GM12878 (cell line): Measurements from ENCODE around the gene MXD4. TPM values are rescaled to one million over a fixed set of nuclear protein-coding genes. Genes with fewer than 3 reads are reported as not detected.

ENCODE experiments used
- ATAC-seq: fragments of 200-7000 bp; cut with Tn5 transposase; 3 replicates; pipeline ENCODE4 v1.9.1; 2020; ENCODE audit warnings: mild to moderate bottlenecking, moderate library complexity
- BruUV-seq: library from RNA; stranded (reverse); fragments of 400-500 nt; replicated peaks from 2 replicates; lab custom pipeline; 2021; lab: Mats Ljungman, UMichigan
- CTCF ChIA-PET: fragments of 300-600 bp; sonication (Branson Sonifier 250); formaldehyde crosslinking; extraction: SDS; loops from one replicate; lab custom pipeline; 2021; ENCODE audit warnings: inconsistent platforms; lab: Yijun Ruan, JAX
- POLR2A ChIA-PET: fragments of 350-600 bp; formaldehyde crosslinking; extraction: SDS; loops from one replicate; lab custom pipeline; 2021; ENCODE audit warnings: inconsistent platforms; lab: Charles Lee
- RAD21 ChIA-PET: fragments of 300-600 bp; sonication (Branson Sonifier 250); formaldehyde crosslinking; loops from one replicate; lab custom pipeline; 2023; ENCODE audit warnings: antibody characterized with exemption; ENCODE audit not compliant: unreplicated experiment; lab: Charles Lee
- SMC1A ChIA-PET: fragments of 300-600 bp; sonication (Branson Sonifier 250); formaldehyde crosslinking; loops from one replicate; lab custom pipeline; 2023; ENCODE audit not compliant: unreplicated experiment, uncharacterized antibody; lab: Charles Lee
- DNase-seq: peaks from one replicate; pipeline ENCODE4 v3.0.0-alpha.2; 2011; ENCODE audit warnings: low read depth, low spot score
- FAIRE-seq: peaks from 3 replicates; lab custom pipeline; 2011; peaks lifted over from hg19 to GRCh38; lab: Jason Lieb, UNC
- H2AFZ ChIP-seq: 2 replicates; pipeline ENCODE4 v1.6.0; 2011; ENCODE audit warnings: low read depth, low read length, control low read depth; ENCODE audit not compliant: control insufficient read depth
- H3K27ac ChIP-seq: 2 replicates; pipeline ENCODE4 v1.5.1; 2011; ENCODE audit warnings: control low read depth; ENCODE audit not compliant: control insufficient read depth, insufficient read depth
- H3K27me3 ChIP-seq, 2 experiments: replicated peaks in 1 of 2; 2 replicates each; pipeline versions ENCODE4 v1.6.0 to v1.6.1; 2011; ENCODE audit warnings: low read length in 1 of 2; ENCODE audit not compliant: control insufficient read depth in 2 of 2, insufficient read depth in 2 of 2
- H3K36me3 ChIP-seq, 2 experiments: 2 replicates each; pipeline ENCODE4 v1.5.1; 2011; ENCODE audit warnings: low read length in 1 of 2; ENCODE audit not compliant: control insufficient read depth in 2 of 2, insufficient read depth in 2 of 2
- H3K4me1 ChIP-seq: 2 replicates; pipeline ENCODE4 v1.6.1; 2011; ENCODE audit warnings: mild to moderate bottlenecking, low read length, moderate library complexity, mixed read lengths; ENCODE audit not compliant: control insufficient read depth, insufficient read depth
- H3K4me2 ChIP-seq: 2 replicates; pipeline ENCODE4 v1.6.0; 2011; ENCODE audit warnings: control low read depth; ENCODE audit not compliant: control insufficient read depth, insufficient read depth
- H3K4me3 ChIP-seq: fragments of 200-600 bp; sonication (generic); 2 replicates; pipeline ENCODE4 v1.5.1; 2016
- H3K79me2 ChIP-seq: 2 replicates; pipeline ENCODE4 v1.6.0; 2011; ENCODE audit warnings: low read length; ENCODE audit not compliant: control insufficient read depth, insufficient read depth
- H3K9ac ChIP-seq: 2 replicates; pipeline ENCODE4 v1.8.0; 2011; ENCODE audit warnings: low read length, control low read depth, mixed read lengths; ENCODE audit not compliant: control insufficient read depth, insufficient read depth
- H3K9me3 ChIP-seq: replicated peaks from 3 replicates; pipeline ENCODE4 v1.5.1; 2011; ENCODE audit warnings: mild to moderate bottlenecking, low read length; ENCODE audit not compliant: control insufficient read depth, insufficient read depth
- H4K20me1 ChIP-seq: 2 replicates; pipeline ENCODE4 v1.6.0; 2011; ENCODE audit not compliant: control insufficient read depth, insufficient read depth
- BCL11A ChIP-seq: IDR thresholded peaks from 2 replicates; pipeline ENCODE4 v1.6.1; 2011; ENCODE audit warnings: low read depth, low read length
- BMI1 ChIP-seq: fragments of 450-650 bp; IDR thresholded peaks from 2 replicates; pipeline ENCODE4 v1.6.1; 2016; ENCODE audit warnings: mild to moderate bottlenecking, moderate library complexity, borderline replicate concordance
- CHD2 ChIP-seq: IDR thresholded peaks from 2 replicates; pipeline ENCODE4 v1.6.1; 2011; ENCODE audit warnings: low read depth, low read length, improper control_type of control experiment, borderline replicate concordance
- ELK1 ChIP-seq: IDR thresholded peaks from 2 replicates; pipeline ENCODE4 v1.6.1; 2012; ENCODE audit warnings: low read depth, low read length, improper control_type of control experiment
- EZH2 ChIP-seq: IDR thresholded peaks from 2 replicates; pipeline ENCODE4 v1.6.1; 2012; ENCODE audit warnings: low read depth, mild to moderate bottlenecking, control low read depth, inconsistent platforms, low read length, borderline replicate concordance; ENCODE audit not compliant: control insufficient read depth
- MAX ChIP-seq: IDR thresholded peaks from 2 replicates; pipeline ENCODE4 v1.6.1; 2012; ENCODE audit warnings: low read depth, low read length, improper control_type of control experiment
- MEF2A ChIP-seq: IDR thresholded peaks from 2 replicates; pipeline ENCODE4 v1.6.1; 2011; ENCODE audit warnings: low read depth, mild to moderate bottlenecking, low read length, moderate library complexity; ENCODE audit not compliant: insufficient read depth
- MEF2B ChIP-seq: fragments of 450-650 bp; IDR thresholded peaks from 2 replicates; pipeline ENCODE4 v1.6.1; 2018; ENCODE audit warnings: mild to moderate bottlenecking, moderate library complexity; ENCODE audit not compliant: partially characterized antibody, poor library complexity, severe bottlenecking
- MLLT1 ChIP-seq: fragments of 450-650 bp; IDR thresholded peaks from 2 replicates; pipeline ENCODE4 v1.6.1; 2016; ENCODE audit warnings: mild to moderate bottlenecking
- NFIC ChIP-seq: IDR thresholded peaks from 2 replicates; pipeline ENCODE4 v1.6.1; 2012; ENCODE audit warnings: low read depth, mild to moderate bottlenecking, inconsistent platforms, low read length, moderate library complexity
- NFYB ChIP-seq: IDR thresholded peaks from 2 replicates; pipeline ENCODE4 v1.6.1; 2011; ENCODE audit warnings: low read depth, mild to moderate bottlenecking, low read length, improper control_type of control experiment, moderate library complexity; ENCODE audit not compliant: insufficient read depth
- REST ChIP-seq: IDR thresholded peaks from 2 replicates; pipeline ENCODE4 v1.6.1; 2012; ENCODE audit warnings: mild to moderate bottlenecking, low read depth, low read length
- SPI1 ChIP-seq: IDR thresholded peaks from 2 replicates; pipeline ENCODE4 v1.6.1; 2011; ENCODE audit warnings: low read depth, mild to moderate bottlenecking, low read length, moderate library complexity, borderline replicate concordance; ENCODE audit not compliant: insufficient read depth
- ZNF384 ChIP-seq: IDR thresholded peaks from 2 replicates; pipeline ENCODE4 v1.6.1; 2012; ENCODE audit warnings: low read depth, mild to moderate bottlenecking, low read length, improper control_type of control experiment, borderline replicate concordance
- WGBS: methylation state at CpG from one replicate; pipeline ENCODE4 v1.1.6; 2016; ENCODE audit warnings: low lambda C conversion rate; ENCODE audit not compliant: insufficient replicate concordance, insufficient coverage; ENCODE audit errors: missing lambda C conversion rate; 5-methylcytosine and 5-hydroxymethylcytosine counted together
- in situ Hi-C: fragments of 300-500 bp; cut with MboI; formaldehyde crosslinking; loops from 9 replicates; pipeline ENCODE4 v1.14.3; 2018; ENCODE audit warnings: mixed read lengths
- intact Hi-C: fragments of 100-400 bp; cut with micrococcal nuclease; formaldehyde crosslinking; loops from one replicate; pipeline ENCODE4 v1.14.2; 2022; ENCODE audit not compliant: unreplicated experiment
- polyA plus RNA-seq, 11 experiments: library from polyadenylated mRNA; depleted of rRNA in 4 of 11; unstranded in 6 of 11; stranded (reverse) in 5 of 11; fragments of >200 nt; fragmentation: Nextera tagmentation in 4 of 11; fragmentation: Illumina TruSeq in 1 of 11; extraction: Ambion mirVana in 4 of 11; extraction: Trizol in 1 of 11; gene quantifications; 1 replicate in 1 of 11; 2 replicates in 10 of 11; pipeline versions ENCODE4 v1.2.1 to v1.2.3, GENCODE V29; 2011 to 2016; ENCODE audit warnings: inconsistent platforms in 2 of 11, missing spikeins in 2 of 11, low read depth in 1 of 11
- total RNA-seq, 4 experiments: library from RNA; depleted of rRNA in 3 of 4; stranded (reverse); fragments of >200 nt in 3 of 4; fragmentation: Illumina TruSeq in 1 of 4; extraction: Trizol in 1 of 4; gene quantifications; 2 replicates each; pipeline versions ENCODE4 v1.2.1 to v1.2.3, GENCODE V29; 2013 to 2021

The MXD4 gene
- total and polyA plus RNA-seq, 10 of the 15 experiments (the other 5 are each of a cell fraction or from before 2014, with no cell fraction given) = 0.21 to 25.6 (median 5.2) TPM

GRCh38 chr4:2276581-2277325 lies 14.8 kb upstream of the MXD4 start:
- SMC1A ChIA-PET = no interaction called here
- no peak overlapping the region for H2AFZ ChIP-seq
- RAD21 ChIA-PET = no interaction called here
- POLR2A ChIA-PET = no interaction called here
- no peak overlapping the region for H3K4me3 ChIP-seq
- ATAC-seq (no peak), DNase-seq (no peak), FAIRE-seq (no peak)
- intact Hi-C loops (no loop called here), in situ Hi-C loops (no loop called here)
- no peaks in the 10 kb centered on the region for H3K9me3 ChIP-seq
- no peaks in the 10 kb centered on the region for H3K79me2 ChIP-seq
- H3K36me3 ChIP-seq = no peaks in the 10 kb centered on the region
- H3K27me3 ChIP-seq = no peaks in the 10 kb centered on the region
- no peak overlapping the region for H3K27ac ChIP-seq
- no peaks in the 10 kb centered on the region for H4K20me1 ChIP-seq
- H3K4me1 ChIP-seq = peaks cover 5% of the 10 kb centered on the region
- no peak overlapping the region for H3K4me2 ChIP-seq
- H3K9ac ChIP-seq = no peak overlapping the region
- CTCF ChIA-PET = no interaction called here
- no TSS peak for BruUV-seq
- 73% methylated on average over 28 of the region's 30 CpGs for WGBS
- TF ChIP-seq EZH2 (no peak), MLLT1 (no peak), BCL11A (no peak), MEF2A (no peak), NFIC (no peak), REST (no peak), BMI1 (no peak), ELK1 (no peak), ZNF384 (no peak), MEF2B (no peak), SPI1 (no peak), MAX (no peak), CHD2 (no peak), NFYB (no peak)
